SH-SY5Y (cell line): ENCODE data around the gene CARD11.
A peak's percentile ranks its signal among the peaks of the same experiment; 100 is the strongest.

Experiments
- GATA2 ChIP-seq: IDR thresholded peaks from 2 replicates; pipeline ENCODE4 v1.6.1; 2011; ENCODE audit warnings: mild to moderate bottlenecking, low read depth, low read length
- GATA3 ChIP-seq: IDR thresholded peaks from 2 replicates; pipeline ENCODE4 v1.6.1; 2011; ENCODE audit warnings: low read depth, mild to moderate bottlenecking, low read length, moderate library complexity

Gene CARD11

GRCh38 chr7:3039787-3040186 lies 3.9 kb downstream of the CARD11 start:
- peak; percentile 53 for TF ChIP-seq GATA2
- no peak for TF ChIP-seq GATA3

GRCh38 chr7:3037259-3037658 lies 6.4 kb downstream of the CARD11 start:
- no peak for TF ChIP-seq GATA2
- TF ChIP-seq GATA3 = no peak

GRCh38 chr7:3034591-3035150 lies 9.0 kb downstream of the CARD11 start:
- no peak for TF ChIP-seq GATA3
- no peak for TF ChIP-seq GATA2

GRCh38 chr7:3033581-3033980 lies 10.1 kb downstream of the CARD11 start:
- TF ChIP-seq GATA2 (no peak), GATA3 (no peak)

GRCh38 chr7:3033136-3033535 lies 10.5 kb downstream of the CARD11 start:
- TF ChIP-seq GATA3 (no peak), GATA2 (no peak)

DNA sequence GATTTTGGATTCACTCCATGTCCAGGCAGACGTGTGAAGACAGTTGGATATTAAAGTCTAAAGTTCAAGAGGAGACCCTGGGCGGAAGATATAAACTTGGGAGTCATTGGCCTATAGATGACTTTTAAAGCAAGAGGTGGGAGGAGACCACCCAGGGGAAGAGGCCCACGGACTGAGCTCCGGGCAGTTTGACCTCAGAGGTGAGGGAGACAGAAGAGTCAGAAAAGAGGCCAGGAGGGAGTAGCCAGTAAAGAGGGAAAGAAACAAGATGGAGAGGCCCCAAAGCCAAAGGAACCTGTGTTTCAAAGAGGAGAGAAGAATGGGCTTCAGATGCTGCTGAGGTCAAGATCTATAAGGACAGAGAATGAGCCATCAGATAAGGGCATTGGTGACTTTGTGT lies 11.4 kb downstream of the CARD11 start:
- TF ChIP-seq GATA3 (no peak), GATA2 (no peak)

GRCh38 chr7:3029138-3029537 lies 14.5 kb downstream of the CARD11 start:
- TF ChIP-seq GATA3 (no peak), GATA2 (no peak)

DNA sequence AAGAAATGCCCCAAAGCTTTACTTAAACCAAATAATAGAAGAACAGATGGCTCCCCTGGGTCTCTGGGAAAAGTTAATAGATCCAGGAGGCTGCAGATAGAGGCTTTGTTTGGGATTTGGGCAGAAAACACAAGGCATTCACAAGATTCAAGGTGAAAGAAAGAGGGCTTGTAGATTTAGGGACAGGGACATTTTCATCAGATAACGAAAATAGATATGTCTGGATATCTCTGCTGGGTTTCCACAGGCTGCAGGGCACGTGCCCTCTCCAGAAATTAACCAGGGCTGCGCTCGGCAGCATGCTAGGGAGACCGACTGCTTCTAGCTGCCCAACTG lies 14.9 kb downstream of the CARD11 start:
- TF ChIP-seq GATA2 = peak; percentile 97
- peak; percentile 91 for TF ChIP-seq GATA3

- TF ChIP-seq GATA2 = no peak
- no peak for TF ChIP-seq GATA3
These were observed 15.5 kb downstream of the CARD11 start for GRCh38 chr7:3028071-3028757.

- TF ChIP-seq GATA2 (peak; percentile 94), GATA3 (peak; percentile 55)
These were observed 16.4 kb downstream of the CARD11 start for GRCh38 chr7:3027005-3027845.

- TF ChIP-seq GATA2 = no peak
- TF ChIP-seq GATA3 = no peak
These were observed 18.1 kb downstream of the CARD11 start for GRCh38 chr7:3025616-3026015.

DNA sequence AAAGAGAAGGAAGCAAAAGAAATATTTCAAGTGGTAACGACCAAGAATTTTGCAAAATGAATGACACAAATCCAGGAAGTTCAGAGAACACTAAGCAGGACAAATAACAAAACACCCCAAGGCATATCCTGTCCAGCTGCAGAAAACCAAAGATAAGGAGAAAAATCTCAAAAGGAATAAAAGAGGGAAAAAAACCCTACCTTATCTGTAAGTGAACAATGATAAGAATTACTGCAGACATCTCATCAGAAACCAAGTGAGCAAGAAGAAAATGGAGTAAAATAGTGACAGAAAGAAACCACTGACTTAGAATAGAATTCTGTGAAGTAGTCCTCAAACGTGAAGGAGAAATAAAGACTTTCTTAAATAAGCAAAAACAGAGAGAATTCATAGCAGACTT lies 21.8 kb downstream of the CARD11 start:
- no peak for TF ChIP-seq GATA2
- no peak for TF ChIP-seq GATA3

DNA sequence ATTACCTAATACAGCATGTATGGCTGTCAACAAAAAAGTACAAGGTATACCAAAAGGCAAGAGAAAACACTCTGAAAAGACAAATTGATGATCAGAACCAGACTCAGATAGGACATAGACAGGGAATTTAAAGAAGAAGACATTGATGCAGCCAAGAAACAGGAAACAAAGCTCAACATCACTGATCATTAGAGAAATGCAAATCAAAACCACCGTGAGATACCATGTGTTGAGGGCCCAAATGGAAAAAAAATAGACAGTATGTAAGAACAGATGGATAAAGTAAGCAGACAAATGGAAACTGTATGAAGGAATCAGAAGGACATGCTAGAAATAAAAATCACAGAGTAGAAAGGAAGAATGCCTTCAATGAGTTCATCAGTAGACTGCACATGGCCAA lies 23.3 kb downstream of the CARD11 start:
- TF ChIP-seq GATA2 (no peak), GATA3 (no peak)

GRCh38 chr7:3019801-3020200 lies 23.9 kb downstream of the CARD11 start:
- no peak for TF ChIP-seq GATA3
- TF ChIP-seq GATA2 = no peak

GRCh38 chr7:3013975-3014792 lies 29.5 kb downstream of the CARD11 start:
- TF ChIP-seq GATA3 = no peak
- no peak for TF ChIP-seq GATA2
